GM19438 (cell line): ENCODE data around the gene TMPRSS9.
"Not testable (repeated sequence)": the region's sequence is repeated elsewhere in the genome, so short reads cannot be mapped to it uniquely, and the experiment has no call there.

Experiments used
- ATAC-seq: cut with Tn5 transposase; IDR thresholded peaks from one replicate; pipeline ENCODE4 v1.9.1; 2021; ENCODE audit warnings: low read depth; ENCODE audit not compliant: unreplicated experiment

TMPRSS9 gene

DNA sequence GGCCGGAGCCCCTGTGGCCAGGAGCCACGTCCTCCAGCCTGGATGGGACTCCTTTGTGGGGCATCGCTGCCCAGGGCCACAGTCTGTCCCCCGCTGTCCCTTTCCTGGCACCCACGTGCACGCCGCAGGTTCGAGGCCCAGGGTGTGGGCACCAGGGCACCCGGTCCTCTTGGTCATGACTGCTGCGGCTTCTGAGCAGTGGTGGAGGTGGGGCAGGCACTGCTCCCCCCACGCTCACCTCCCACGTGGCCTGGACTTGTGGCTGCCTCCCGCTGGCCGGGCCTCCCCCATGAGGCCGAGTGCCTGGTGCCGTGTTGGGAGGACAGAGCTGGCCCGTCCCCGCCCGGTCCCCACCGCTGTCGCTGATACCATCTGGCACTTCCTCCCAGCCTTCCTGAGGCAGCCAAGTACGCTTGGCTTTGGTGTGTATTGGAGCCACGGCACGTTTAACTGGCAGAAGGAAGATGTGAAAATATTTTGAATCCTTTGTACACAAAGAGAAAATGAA lies 18.8 kb upstream of the TMPRSS9 start:
- ATAC-seq = no peak

DNA sequence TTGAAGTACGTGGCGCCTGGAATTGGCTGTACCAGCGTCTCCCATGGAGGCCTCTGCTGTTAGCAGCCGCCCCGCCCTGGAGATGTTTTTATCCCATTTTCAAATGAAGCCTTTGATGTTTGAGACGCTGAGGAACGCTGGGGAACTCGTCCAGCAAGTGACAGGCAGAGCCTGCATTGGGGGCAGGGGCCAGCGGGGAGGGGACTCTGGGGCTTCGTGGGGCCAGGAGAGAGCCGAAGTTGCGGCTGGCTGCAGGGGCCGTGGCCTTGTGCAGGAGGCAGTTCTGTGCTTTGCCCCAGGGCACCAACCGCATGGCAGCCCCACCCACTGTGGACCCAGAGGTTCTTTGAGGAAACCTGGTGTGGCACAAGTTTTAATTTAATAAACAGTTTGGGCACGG lies 18.1 kb upstream of the TMPRSS9 start:
- ATAC-seq = no peak

DNA sequence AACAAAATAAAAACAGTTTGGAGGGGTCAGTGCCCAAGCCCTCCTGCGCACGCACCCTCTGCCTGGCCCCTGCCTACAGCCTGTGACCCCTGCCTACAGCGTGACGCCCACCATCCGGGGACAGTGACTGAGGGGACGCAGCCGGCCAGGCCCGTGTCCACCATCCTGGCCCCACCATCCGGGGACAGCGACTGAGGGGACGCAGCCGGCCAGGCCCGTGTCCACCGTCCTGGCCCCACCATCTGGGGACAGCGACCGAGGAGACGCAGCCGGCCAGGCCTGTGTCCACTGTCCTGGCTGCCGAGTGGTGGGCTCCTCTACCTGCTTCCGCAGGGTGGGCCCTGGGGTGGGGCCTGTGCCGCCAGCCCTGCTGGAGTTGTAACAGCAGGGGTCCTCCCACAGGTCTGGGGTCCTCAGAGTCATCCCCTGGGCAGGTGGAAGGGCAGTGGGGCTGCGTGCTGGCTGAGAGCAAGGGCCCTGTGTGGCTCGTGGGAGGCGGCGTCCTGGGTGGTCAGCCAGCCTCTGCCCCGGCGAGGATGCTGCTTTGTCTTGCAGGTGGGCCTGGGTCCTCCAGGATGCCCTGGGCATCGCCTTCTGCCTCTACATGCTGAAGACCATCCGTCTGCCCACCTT lies 17.3 kb upstream of the TMPRSS9 start:
- no peak for ATAC-seq

DNA sequence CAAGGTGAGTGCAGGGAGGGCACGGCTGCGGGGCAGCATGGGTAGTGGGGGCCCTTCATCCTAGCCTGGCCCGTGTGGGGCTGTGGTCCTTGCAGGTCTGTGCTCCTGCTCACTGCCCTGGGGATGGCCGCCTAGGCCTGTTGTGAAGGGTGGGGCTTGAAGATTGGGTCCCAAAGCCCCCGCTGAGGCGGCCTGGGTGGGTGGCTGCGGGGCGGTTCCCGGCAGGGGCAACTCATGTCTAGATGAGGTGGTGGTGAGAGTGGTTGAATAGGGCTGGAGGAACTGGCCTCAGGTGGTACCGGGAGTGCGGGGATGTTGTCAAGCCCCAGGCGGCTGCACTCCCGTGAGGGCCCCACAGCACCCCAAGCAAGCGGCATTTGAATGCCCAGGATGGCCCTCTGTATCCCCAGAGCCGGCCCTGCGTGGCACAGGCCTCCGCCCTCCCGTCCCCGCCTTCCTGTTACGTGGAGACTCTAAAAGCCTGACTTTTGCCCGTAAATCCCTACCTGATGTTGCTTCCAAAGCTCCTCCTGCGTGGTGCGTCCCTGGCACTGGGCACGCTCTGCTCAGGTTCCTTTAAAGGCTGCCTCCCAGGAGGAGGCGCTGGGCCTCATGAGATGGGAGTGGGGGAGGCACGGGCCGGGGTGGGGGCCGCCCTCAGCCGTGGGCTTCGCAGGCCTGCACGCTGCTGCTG lies 16.6 kb upstream of the TMPRSS9 start:
- no peak for ATAC-seq

DNA sequence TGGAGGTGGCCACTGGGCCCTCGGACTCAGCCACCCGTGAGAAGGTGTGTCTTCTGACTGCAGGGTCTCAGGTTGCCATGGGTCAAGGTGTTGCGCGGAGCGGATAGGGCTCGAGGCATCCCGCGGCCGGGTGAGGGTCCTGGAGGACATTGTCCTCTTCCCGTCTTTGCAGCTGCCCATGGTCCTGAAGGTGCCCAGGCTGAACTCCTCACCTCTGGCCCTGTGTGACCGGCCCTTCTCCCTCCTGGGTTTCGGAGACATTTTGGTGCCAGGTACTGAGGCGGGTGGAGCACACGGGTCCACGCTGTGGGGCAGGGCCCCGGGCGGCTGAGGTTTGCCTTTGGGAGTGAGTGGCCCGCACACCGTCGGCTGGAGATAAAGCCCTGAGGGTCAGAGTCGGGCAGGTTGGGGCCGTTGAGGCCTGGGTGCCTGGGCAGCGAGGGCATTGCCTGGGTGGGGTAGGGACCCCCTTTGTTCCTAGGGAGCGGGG lies 15.6 kb upstream of the TMPRSS9 start:
- no peak for ATAC-seq

DNA sequence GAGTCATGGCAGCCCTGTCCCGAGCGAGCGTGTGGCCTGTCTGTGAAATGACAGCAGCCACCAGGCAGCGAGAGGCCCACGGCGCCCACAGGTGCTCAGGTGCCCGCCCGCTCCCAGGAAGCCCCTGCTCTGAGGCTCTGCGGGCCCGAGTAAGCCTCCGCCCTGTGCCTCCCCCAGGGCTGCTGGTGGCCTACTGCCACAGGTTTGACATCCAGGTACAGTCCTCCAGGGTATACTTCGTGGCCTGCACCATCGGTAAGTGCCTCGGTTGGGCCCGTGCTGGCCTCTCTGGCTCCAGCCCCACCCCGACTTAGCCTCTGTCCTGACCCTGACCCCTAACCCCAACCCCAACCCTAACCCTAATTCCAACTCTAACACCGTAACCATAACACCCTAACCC lies 15.0 kb upstream of the TMPRSS9 start:
- ATAC-seq = no peak

DNA sequence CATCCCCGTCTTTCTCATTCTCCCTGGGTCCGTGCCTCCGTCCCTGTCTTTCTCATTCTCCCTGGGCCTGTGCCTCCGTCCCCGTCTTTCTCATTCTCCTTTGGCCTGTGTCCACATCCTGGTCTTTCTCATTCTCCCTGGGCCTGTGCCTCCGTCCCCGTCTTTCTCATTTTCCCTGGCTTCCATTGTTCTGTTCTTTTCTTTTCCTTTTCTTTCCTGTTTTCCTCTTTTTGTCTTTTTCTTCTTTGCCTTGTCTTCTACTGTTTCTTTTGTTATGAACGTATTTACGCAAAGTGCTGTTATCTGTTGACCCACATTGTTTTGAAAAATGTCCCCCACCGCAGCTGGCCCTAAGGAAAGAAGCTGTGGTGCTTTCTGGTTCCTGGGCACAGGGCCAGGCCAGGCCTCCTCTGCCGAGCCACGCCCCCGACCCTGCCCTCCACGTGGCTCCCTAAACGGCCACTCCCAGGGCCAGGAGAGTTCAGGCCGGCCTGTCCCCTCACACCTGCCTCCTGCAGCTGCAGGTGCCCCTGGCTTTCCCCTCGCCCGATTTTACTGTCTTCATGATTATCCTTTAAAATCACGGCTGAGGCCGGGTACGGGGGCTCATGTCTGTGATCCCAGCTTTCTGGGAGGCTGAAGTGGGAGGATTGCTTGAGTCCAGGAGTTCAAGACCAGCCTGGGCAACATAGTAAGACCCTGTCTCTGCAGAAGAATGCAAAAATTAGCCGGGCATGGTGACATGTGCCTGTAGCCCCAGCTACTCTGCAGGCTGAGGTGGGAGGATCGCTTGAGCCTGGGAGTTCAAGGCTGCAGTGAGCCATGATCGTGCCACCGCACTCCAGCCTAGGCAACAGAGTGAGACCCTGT lies 14.0 kb upstream of the TMPRSS9 start:
- ATAC-seq = no peak

DNA sequence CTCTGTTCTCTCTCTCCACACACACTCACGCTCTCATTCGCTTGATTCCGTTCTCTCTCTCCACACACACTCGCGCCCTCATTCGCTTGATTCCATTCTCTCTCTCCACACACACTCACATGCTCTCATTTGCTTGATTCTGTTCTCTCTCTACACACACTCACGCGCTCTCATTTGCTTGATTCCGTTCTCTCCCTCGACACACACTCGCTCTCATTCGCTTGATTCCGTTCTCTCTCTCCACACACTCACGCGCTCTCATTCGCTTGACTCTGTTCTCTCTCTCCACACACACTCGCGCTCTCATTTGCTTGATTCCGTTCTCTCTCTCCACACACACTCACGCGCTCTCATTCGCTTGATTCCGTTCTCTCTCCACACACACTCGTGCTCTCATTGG lies 10.2 kb upstream of the TMPRSS9 start:
- not testable (repeated sequence) for ATAC-seq

DNA sequence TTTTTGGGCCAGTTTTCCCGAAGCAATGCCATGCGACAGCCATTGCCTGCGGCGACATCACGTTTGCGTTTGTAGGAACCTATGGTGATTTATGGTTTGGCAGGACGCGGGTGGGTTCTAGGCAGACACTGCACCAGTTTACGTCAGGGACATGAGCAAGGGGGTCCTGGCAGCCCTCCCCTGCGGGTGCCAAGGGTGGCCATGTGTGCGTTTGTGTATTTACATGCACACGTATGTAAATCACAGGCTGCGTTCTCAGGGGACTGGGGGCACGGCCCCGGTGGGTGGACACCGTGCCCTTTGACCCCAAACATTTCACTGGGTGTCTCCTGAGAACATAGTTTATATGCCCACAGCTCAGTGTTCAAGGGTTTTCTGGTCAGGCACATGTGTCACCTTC lies 9.4 kb upstream of the TMPRSS9 start:
- ATAC-seq = no peak

DNA sequence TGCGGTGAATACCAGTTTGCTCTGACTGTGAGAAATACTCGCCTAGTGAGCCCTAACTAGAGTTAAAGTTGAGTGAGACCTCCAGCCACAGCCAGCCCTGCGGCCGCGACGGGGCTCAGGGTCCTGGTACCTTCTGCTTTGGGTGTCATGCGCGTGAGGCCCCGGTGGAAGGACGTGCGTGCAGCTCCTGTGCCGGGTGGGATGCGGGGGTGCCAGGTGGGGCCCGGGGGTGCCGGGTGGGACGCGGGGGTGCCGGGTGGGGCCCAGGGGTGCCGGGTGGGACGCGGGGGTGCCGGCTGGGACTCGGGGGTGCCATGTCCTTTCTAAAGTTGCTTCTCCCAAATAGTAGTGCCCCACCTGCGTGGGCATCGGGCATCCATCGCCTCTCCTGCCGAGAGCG lies 8.5 kb upstream of the TMPRSS9 start:
- ATAC-seq = no peak

DNA sequence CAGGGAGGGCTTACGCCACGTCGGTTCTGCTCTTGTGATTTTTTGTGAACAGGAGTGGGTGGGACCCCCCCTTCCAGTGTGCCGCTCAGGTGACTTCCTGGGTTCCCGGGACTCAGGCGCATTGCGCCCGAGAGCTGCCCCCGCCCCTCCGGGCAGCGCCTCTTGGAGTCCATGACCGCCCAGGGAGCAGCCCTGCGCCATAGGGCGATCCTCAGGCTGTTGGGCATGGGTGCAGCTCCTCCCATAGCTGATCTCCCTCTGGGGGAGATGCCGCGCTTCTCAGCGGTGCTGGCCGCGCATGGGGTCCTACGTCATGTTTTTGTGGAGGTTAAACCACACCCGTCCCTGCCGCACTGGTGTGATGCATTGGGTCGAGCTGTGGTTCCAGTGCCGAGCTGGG lies 7.9 kb upstream of the TMPRSS9 start:
- ATAC-seq = no peak

DNA sequence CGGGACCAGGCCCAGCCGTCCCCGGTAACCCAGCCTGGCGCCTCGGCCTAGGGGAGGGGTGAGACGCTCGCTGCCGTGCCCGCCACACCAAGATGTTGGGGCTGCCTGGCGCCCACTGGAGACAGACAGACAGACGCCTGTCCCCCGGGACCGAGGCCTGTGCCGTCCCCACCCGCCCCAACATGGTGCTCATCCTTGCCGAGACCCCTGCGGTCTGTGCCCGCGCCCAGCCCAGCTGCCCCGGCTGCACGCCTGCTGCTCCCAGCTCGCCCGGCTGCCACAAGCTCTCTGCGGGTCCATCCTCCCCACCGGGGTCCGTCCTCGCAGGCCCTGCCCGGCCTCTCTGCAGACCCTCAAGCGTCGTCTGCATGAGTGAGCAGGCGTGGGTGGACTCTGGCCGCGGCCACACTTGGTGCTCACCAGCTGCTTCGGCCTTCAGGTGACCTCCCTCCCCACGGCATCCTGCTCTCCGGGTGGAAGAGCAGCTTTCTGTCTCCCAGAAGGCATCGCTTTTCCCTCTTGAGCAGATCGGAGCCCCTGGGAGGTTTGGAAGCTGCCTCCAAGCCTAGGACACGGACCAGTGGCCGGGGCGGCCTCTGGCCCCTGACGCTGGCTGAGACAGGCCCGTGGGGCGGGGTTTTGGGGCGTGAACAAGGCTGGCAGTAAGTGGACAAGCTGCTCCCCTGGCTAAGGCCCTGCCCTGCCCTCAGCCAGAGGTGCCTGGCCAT lies 6.7 kb upstream of the TMPRSS9 start:
- ATAC-seq = no peak

DNA sequence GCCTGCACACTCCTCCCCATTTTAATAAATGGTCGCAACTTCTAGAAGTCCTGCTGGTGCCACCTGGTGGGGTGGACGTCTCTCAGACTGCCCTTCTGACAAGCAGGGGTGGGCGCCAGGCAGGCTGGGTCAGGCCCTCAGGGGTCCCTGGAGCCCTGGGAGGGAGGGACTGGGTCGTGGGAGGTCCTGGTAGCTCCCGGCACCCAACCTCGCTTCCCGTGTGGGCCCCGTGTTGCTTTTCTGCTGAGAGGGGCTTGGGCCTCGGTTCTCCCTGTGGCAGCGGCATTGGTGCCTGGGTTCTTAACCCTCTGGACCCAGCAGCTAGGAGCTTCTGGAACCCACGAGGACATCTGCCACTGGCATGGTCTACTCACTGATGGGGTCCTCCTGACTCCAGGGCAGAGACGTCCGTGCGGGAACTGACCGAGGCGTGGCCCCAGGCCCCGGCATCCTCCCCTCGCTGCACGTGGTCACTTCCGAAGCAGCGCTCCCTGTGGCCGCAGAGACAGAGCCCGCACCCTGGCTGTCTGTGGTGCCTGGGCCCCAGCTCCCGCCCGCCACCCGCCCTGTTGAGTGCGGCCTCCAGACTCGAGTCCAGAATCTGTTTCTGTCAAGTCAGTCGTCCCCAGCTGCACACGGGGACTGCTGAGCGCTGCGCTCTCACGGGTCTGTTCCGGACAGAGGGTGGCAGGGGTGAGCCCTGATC lies 6.0 kb upstream of the TMPRSS9 start:
- no peak for ATAC-seq

DNA sequence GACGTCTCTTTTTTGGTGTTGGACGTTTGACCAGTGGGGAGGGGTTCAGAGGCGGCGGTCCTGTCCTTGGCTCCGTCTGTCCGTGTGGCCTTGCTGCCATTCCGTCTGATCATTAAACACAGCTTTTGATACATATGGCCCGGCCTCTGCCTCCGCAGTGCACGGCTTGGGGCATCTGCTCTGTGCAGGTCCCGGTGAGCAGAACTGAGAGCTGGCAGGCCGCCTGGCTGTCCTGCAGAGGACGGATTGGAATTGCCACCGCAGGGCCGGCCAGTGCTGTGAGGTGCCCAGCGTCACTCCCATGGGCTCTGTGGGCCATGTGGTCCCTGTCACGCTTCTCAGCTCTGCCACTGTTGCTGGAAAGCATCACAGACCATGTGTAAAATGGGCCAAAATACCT lies 5.4 kb upstream of the TMPRSS9 start:
- no peak for ATAC-seq

DNA sequence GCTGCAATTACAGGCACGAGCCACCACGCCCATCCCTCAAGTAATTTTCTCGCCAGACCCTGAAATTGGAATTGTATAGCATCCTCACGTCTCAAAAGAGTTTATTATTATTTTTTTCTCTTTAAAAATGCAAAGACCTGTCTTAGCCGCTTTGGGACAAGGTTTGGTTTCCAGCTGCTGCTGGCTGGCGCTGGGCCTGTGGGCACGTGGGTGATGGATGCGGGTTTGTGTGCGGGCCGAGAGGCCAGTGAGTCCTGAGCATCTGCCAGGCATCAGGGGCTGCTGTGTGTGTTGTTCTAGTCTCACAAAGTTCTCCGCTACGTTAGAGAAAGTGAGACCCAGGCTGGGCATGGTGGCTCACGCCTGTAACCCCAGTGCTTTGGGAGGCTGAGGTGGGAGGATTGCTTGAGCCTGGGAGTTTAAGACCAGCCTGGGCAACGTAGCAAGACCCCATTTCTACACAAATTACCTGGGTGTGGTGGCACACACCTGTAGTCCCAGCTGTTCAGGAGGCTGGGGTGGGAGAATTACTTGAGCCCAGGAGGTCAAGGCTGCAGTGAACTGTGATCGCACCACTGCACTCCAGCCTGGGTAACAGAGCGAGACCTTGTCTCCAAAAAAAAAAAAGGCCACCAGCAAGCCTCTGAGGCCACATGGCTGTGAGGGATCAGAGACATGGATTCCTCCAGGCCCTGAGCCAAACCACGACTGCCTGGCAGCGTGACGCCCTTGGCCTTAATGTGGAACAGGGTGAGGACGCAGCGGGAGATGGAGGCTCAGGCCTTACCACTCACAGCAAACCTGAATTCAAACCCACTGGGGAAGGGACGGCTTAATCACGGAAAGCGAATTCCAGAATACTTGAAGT lies 4.7 kb upstream of the TMPRSS9 start:
- ATAC-seq = no peak

DNA sequence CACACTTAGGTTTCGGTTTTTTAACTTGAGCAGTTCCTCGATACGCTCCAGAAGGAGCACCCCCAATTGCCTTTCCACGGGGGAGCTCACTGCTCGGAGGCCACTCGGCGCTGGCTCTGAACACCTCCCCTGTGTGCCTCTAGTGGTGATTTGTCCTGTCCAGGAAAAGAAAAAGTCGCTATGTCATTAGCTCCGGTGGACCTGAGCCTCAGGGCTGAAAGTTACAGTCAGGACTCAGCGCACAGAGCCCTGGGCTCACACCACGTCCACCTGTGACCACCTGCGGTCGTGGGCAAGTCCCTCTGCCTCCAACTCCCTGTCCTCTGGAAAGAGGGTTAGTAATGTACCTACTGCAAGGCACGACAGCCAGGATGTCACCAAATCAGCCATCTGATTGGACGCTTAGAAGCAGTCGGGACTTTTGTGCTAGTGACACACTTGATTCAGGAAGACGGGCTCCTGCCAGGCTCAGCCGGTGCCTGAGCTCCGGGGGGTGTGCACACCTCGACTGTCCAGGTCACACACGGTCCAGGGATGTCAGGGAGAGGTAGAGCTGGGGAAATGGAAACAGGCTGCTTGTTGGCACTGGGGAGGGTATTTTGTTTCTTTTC lies 3.9 kb upstream of the TMPRSS9 start:
- no peak for ATAC-seq

DNA sequence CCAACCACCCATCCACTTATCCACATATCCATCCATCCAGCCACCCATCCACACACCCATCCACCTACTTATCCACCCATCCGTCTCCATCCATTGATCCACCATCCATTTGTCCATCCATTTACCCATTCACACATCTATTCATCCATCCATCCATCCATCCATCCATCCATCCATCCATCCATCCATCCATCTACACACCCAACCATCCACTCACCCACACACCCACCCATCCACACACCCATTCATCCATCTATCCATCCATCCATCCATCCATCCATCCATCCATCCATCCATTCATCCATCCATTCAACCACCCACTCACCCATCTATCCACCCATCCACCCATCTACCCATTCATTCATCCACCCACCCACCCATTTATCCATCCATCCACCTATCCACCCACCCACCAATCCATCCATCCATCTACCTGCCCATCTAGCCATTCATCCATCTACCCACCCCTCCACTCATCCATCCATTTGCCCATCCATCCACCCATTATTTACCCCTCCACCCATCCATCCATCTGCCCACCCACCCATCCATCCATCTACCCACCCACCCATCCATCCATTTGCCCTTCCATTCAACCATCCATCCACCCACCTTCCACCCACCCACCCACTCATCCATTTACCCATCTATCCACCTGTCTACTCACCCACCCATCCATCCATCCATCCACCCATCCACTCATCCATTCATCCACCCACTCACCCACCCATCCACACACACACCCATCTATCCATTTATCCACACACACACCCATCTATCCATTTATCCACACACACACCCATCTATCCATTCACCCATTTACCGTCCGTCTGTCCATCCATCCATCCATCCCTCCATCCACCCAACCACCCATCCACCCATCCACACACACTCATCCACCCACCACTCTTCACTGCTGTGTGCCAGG lies 2.5 kb upstream of the TMPRSS9 start:
- no peak for ATAC-seq
